Lung (tissue), 12 donors: ENCODE measurements around the gene TTC7B. TPM values are rescaled to one million over a fixed set of nuclear protein-coding genes. Genes with fewer than 3 reads are reported as not detected.

ENCODE experiments used
- ATAC-seq: fragments of 200-7000 bp; cut with Tn5 transposase; one replicate; pipeline ENCODE4 v1.9.1; 2020; ENCODE audit warnings: moderate number of reproducible peaks; ENCODE audit not compliant: insufficient read depth, low FRiP score
- DNase-seq, 3 donors: peaks; one replicate each; pipeline ENCODE4 v3.0.0-alpha.2; 2013 to 2017
- H3K27ac ChIP-seq, 2 donors: one replicate each; pipeline ENCODE4 v1.5.1; 2013; ENCODE audit warnings: mild to moderate bottlenecking in 2 of 2, moderate library complexity in 2 of 2, control low read depth in 1 of 2, inconsistent platforms in 1 of 2, low read depth in 1 of 2, low read length in 1 of 2
- H3K27me3 ChIP-seq, 3 donors: one replicate each; pipeline ENCODE4 v1.5.1; 2013; ENCODE audit warnings: low read length in 2 of 3; ENCODE audit not compliant: control insufficient read depth in 3 of 3, insufficient read depth in 3 of 3
- H3K36me3 ChIP-seq, 4 donors: one replicate each; pipeline ENCODE4 v1.5.1; 2013; ENCODE audit warnings: low read length in 4 of 4, mild to moderate bottlenecking in 1 of 4, moderate library complexity in 1 of 4; ENCODE audit not compliant: control insufficient read depth in 4 of 4, insufficient read depth in 4 of 4
- H3K4me1 ChIP-seq, 5 donors: one replicate each; pipeline ENCODE4 v1.5.1; 2013; ENCODE audit warnings: low read length in 5 of 5, mild to moderate bottlenecking in 2 of 5, moderate library complexity in 1 of 5; ENCODE audit not compliant: control insufficient read depth in 5 of 5, insufficient read depth in 5 of 5
- H3K4me3 ChIP-seq: one replicate; pipeline ENCODE4 v1.5.1; 2013; ENCODE audit warnings: mild to moderate bottlenecking, control low read depth, moderate library complexity
- H3K9ac ChIP-seq, 2 donors: one replicate each; pipeline ENCODE4 v1.5.1; 2013; ENCODE audit warnings: low read length in 2 of 2, control low read depth in 1 of 2; ENCODE audit not compliant: insufficient read depth in 1 of 2
- H3K9me3 ChIP-seq, 4 donors: one replicate each; pipeline ENCODE4 v1.5.1; 2013; ENCODE audit warnings: low read length in 3 of 4, mild to moderate bottlenecking in 1 of 4, moderate library complexity in 1 of 4; ENCODE audit not compliant: control insufficient read depth in 4 of 4, insufficient read depth in 3 of 4
- WGBS, 2 donors: extraction: QIAGEN DNeasy Blood & Tissue Kit; methylation state at CpG; one replicate each; pipeline ENCODE4 v1.1.7; 2013; 5-methylcytosine and 5-hydroxymethylcytosine counted together
- polyA plus RNA-seq, 2 donors: library from polyadenylated mRNA; stranded (reverse); fragments of 200-250 nt; gene quantifications; one replicate each; pipeline ENCODE4 v1.2.1, GENCODE V29; 2013
- total RNA-seq, 2 donors: library from RNA; depleted of rRNA in 1 of 2; stranded (reverse); fragments of >200 nt in 1 of 2; gene quantifications; one replicate each; pipeline ENCODE4 v1.2.1, GENCODE V29; 2014 to 2021
- TF ChIP-seq, protein P1 (sequence below): IDR thresholded peaks from 2 replicates; pipeline ENCODE4 v1.5.1; 2012; ENCODE audit warnings: mild to moderate bottlenecking; ENCODE audit errors: control extremely low read depth, extremely low read depth
- donor health status: control.
- donor health status: control.
- donor health status: Bipolar disorder and iron deficiency.
- donor health status: healthy.
- donor health status: DM: yes; HTN: yes; CAD: no.

The TTC7B gene
- total and polyA plus RNA-seq, 4 donors = 11.0 to 39.6 (median 23.0) TPM

- H3K27ac ChIP-seq = no peak overlapping the region
- H3K4me3 ChIP-seq = no peak overlapping the region
- H3K4me1 ChIP-seq = peaks cover 0 to 19% (median 18%) of the 10 kb centered on the region in 5 donors
- ATAC-seq (no peak), DNase-seq (peak; percentile 54 to 70 (median 64))
- no peak overlapping the region for H3K9ac ChIP-seq
- no peaks in the 10 kb centered on the region for H3K27me3 ChIP-seq
- WGBS, 2 donors = 70 to 72% methylated on average over 11 of the region's 11 CpGs
- no peaks in the 10 kb centered on the region for H3K9me3 ChIP-seq
- peaks cover 0 to 10% (median 3%) of the 10 kb centered on the region in 4 donors for H3K36me3 ChIP-seq
- TF ChIP-seq, protein P1, sequence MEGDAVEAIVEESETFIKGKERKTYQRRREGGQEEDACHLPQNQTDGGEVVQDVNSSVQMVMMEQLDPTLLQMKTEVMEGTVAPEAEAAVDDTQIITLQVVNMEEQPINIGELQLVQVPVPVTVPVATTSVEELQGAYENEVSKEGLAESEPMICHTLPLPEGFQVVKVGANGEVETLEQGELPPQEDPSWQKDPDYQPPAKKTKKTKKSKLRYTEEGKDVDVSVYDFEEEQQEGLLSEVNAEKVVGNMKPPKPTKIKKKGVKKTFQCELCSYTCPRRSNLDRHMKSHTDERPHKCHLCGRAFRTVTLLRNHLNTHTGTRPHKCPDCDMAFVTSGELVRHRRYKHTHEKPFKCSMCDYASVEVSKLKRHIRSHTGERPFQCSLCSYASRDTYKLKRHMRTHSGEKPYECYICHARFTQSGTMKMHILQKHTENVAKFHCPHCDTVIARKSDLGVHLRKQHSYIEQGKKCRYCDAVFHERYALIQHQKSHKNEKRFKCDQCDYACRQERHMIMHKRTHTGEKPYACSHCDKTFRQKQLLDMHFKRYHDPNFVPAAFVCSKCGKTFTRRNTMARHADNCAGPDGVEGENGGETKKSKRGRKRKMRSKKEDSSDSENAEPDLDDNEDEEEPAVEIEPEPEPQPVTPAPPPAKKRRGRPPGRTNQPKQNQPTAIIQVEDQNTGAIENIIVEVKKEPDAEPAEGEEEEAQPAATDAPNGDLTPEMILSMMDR = no peak
Measured at GRCh38 chr14:90536092-90536491, 280.1 kb downstream of the TTC7B start.

- Histone ChIP-seq H3K36me3 (peaks cover 0 to 6% (median 3%) of the 10 kb centered on the region in 4 donors), H3K9me3 (no peaks in the 10 kb centered on the region), H3K4me1 (peaks cover 0 to 19% (median 17%) of the 10 kb centered on the region in 5 donors), H3K27me3 (no peaks in the 10 kb centered on the region), H3K27ac (no peak overlapping the region), H3K4me3 (no peak overlapping the region), H3K9ac (no peak overlapping the region)
- DNase-seq (no peak), ATAC-seq (no peak)
- TF ChIP-seq, protein P1 = no peak
- 85 to 87% methylated on average over 14 of the region's 14 CpGs for WGBS, 2 donors
Measured at GRCh38 chr14:90535556-90536090, 280.6 kb downstream of the TTC7B start.

DNA sequence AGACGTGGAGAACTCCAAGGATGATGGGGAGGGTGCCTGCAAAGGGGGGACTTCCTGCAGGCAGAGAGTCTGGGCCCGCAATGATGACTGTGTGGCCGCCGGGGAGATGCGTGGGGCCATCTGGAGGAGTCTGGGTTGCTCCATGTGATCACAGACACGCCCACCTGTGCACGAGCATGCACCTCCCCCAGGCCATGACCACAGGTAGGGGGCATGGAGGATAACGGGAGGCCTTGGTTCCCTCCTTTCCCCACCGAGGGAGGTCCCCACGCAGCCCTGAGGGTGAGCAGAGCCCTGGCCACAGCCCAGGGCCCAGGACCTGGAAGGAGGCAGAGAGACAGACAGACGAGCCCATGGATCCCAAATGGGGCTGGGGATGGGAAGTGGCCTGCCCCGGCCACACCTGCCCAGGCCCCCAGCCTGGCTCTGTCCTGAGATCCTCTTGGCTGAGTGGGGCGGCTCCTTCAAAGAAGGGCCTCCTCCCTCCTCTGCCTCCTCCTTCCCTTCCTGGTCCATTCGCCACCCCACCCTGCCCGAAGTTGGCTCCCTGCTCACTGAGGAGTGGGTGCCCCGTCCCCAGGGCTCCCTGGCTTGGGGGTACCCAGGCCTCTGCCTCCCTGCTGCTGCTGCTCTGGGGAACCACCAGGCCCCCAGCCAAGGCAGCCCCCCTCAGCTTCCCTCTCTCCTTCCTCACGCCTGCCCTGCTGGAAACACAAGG lies 281.2 kb downstream of the TTC7B start:
- TF ChIP-seq, protein P1 = no peak
- 87 to 89% methylated on average over 17 of the region's 17 CpGs for WGBS, 2 donors
- Histone ChIP-seq H3K9ac (no peak overlapping the region), H3K27ac (no peak overlapping the region), H3K9me3 (no peaks in the 10 kb centered on the region), H3K4me1 (peaks cover 0 to 19% (median 17%) of the 10 kb centered on the region in 5 donors), H3K27me3 (no peaks in the 10 kb centered on the region), H3K36me3 (peaks cover 0 to 5% (median 2%) of the 10 kb centered on the region in 4 donors), H3K4me3 (no peak overlapping the region)
- ATAC-seq (no peak), DNase-seq (no peak)
